ENCODE measurements around the gene CNP. TPM values are rescaled to one million over a fixed set of nuclear protein-coding genes. Genes with fewer than 3 reads are reported as not detected.

The CNP gene
- total RNA-seq, 1 donor from 2014 or later: 84.0 TPM

- no peak for DNase-seq (ENCODE audit: low spot score)
Observed at GRCh38 chr17:42026857-42027589, 60.4 kb downstream of the CNP start.

Other genes starting within 250 kb of the CNP start
- 0.13 TPM for gene HAP1, start 232.2 kb upstream of the CNP start, total RNA-seq
- 16.2 TPM for gene JUP, start 180.1 kb upstream of the CNP start, total RNA-seq
- gene P3H4, start 154.8 kb upstream of the CNP start, total RNA-seq: 5.6 TPM
- 35.7 TPM for gene FKBP10, start 153.8 kb upstream of the CNP start, total RNA-seq
- 43.8 TPM for gene NT5C3B, start 130.6 kb upstream of the CNP start, total RNA-seq
- gene KLHL10, start 129.0 kb upstream of the CNP start, total RNA-seq: 0.74 TPM
- 10.8 TPM for gene KLHL11, start 101.4 kb upstream of the CNP start, total RNA-seq
- gene ACLY, start 47.8 kb upstream of the CNP start, total RNA-seq: 140 TPM
- 0.48 TPM for gene ODAD4, start 36.2 kb upstream of the CNP start, total RNA-seq
- gene DNAJC7, start 50.6 kb downstream of the CNP start, total RNA-seq: 74.8 TPM
- gene NKIRAS2, start 53.3 kb downstream of the CNP start, total RNA-seq: 30.9 TPM
- gene C17orf113, start 83.8 kb downstream of the CNP start, total RNA-seq: 0.13 TPM
- not detected for gene ZNF385C, start 131.7 kb downstream of the CNP start, total RNA-seq
- 13.2 TPM for gene DHX58, start 145.9 kb downstream of the CNP start, total RNA-seq
- gene KAT2A, start 154.6 kb downstream of the CNP start, total RNA-seq: 36.2 TPM
- gene HSPB9, start 156.0 kb downstream of the CNP start, total RNA-seq: not detected
- 180 TPM for gene RAB5C, start 188.2 kb downstream of the CNP start, total RNA-seq
- 0.55 TPM for gene KCNH4, start 214.3 kb downstream of the CNP start, total RNA-seq
- not detected for gene HCRT, start 218.7 kb downstream of the CNP start, total RNA-seq
- 20.0 TPM for gene GHDC, start 227.7 kb downstream of the CNP start, total RNA-seq